ENCODE data around the gene PLEKHG4B.
"Not testable (repeated sequence)": the region's sequence is repeated elsewhere in the genome, so short reads cannot be mapped to it uniquely, and the experiment has no call there.

The PLEKHG4B gene

GRCh38 chr5:204462-204861 is 112.5 kb downstream of the PLEKHG4B start:
- no peak for DNase-seq

GRCh38 chr5:204966-205670 is 113.2 kb downstream of the PLEKHG4B start:
- DNase-seq: no peak

GRCh38 chr5:206406-206805 is 114.4 kb downstream of the PLEKHG4B start:
- DNase-seq: no peak

DNA sequence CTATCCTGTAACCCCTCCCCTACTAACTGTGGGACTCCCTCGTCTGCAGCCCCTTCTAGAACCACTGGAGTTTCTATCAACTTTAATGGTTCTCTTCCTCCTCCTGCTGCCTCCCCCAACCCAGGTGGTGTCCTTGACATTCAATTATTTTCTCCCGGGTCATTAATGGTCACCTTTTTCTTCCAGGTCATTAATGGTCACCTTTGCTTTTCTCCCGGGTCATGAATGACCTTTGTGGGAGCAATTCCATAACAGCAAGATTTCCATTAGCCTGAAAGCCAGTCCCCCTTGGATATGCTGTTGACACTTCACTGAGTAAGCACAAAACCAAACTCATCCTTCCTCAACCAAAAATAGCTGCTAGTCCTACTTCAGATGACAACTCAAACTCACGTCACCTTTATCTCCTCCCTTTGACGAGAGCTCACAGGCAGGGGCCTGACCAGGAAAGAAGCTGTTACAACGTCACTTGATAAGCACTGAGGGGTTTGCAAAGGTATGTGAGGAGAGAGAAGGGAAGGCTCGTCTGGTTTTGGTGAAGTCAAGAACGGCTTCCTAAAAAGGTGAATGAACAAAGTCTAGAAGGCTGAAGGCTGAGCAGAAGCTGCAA is 115.1 kb downstream of the PLEKHG4B start:
- no peak for DNase-seq

DNA sequence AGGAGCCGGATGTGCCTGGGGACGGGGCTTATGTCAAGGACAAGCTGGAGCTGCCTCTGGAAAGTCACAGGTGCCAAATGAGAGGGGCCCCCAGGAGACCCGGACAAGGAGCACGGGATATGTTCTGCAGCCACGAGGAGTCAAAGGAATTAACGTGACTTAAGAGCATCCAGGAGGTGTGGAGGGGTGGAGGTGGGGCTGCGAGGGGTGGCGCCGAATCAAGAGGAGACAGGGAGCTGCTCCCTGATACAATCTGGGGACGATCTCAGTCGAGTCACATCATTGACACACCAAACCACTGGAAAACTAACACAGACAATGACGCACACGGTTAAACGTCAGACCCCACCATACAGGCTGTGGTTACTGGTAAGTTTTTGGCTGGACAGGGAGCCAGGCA is 115.6 kb downstream of the PLEKHG4B start:
- no peak for DNase-seq

- no peak for DNase-seq
These were observed 116.6 kb downstream of the PLEKHG4B start for GRCh38 chr5:208449-209114.

GRCh38 chr5:213803-214395 is 121.9 kb downstream of the PLEKHG4B start:
- no peak for DNase-seq

DNA sequence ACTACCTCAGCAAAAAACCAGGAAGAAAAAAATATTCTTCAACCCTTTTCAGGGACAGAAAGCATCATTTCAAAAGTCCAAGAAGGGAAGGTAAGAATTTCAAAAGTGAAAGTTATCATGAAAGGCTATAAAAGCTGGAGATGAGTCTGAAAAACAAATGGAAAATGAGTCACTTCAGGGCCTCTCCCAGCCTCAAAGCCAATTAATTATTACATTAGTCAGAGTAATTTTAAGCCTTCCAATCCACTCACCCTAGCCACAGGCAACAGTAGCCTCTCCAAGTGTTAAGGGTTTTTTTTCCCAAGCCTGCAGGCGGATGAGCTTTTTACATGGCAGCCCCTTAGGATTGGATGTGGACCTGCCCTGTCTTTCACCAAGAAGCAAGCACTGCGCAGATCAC is 123.3 kb downstream of the PLEKHG4B start:
- not testable (repeated sequence) for DNase-seq

DNA sequence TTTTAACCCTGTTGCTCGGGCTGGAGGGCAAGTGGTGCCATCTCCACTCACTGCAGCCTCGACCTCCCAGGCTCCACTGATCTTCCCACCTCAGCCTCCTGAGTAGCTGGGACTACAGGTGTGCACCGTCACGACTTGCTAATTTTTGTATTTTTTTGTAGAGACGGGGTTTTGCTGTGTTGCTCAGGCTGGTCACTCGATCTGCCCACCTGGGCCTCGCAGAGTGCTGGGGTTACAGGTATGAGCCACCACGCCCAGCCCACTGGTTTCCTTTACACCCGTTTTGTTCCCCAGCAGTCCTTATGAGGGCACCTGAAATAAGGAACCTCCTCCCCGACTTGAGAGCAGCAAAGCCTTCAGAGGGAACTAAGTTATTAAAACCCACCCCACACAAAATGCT is 124.1 kb downstream of the PLEKHG4B start:
- not testable (repeated sequence) for DNase-seq

DNA sequence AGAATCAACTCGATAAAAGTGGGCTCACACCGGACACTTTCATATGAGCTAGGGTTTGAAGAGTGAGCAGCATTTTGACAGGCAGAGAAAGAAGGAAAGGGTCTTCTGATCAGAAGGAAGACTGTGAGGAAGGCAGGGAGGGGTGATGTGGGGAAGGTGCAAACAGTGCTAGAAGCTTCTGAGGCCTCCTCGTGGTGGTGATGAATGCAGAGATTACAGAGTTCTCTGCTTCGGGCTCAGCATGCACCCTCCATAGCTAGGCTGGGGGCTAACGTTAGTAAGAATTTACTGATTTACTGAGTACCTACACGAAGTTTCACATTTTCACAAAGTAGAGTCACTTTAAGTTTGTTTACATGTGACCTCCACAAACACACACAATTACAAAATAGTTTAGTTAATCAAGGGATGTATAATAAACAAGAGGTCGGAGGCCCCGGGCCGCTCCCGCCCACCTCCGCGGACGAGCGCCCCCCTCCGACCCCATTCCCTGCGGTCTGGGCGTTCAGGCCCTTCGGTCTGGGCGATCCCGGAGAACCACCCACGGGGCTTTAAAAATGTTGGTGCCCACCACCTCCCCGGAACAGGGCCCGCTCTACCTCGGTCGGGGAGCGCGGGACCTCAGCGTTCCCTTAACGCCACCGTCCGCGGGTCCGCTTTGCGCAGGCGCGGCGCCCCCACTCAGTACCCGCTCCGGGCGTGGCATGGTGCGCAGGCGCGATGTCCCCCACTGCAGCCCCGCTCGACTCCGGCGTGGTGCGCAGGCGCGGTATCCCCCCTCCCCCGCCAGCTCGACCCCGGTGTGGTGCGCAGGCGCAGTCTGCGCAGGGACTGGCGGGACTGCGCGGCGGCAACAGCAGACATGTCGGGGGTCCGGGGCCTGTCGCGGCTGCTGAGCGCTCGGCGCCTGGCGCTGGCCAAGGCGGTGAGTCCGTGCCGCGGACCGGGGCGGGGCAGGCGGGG is 125.8 kb downstream of the PLEKHG4B start, which contains the start of the genes CCDC127 and SDHA:
Gene CCDC127 (minus strand): TSS at position 660 of the 963 bp plus-strand sequence. CDS start 1,304 bp downstream, outside the sequence.
Gene SDHA (plus strand): TSS at position 827 of the 963 bp plus-strand sequence. CDS start 36 bp downstream, at position 863.
- DNase-seq: peak; percentile 64

DNA sequence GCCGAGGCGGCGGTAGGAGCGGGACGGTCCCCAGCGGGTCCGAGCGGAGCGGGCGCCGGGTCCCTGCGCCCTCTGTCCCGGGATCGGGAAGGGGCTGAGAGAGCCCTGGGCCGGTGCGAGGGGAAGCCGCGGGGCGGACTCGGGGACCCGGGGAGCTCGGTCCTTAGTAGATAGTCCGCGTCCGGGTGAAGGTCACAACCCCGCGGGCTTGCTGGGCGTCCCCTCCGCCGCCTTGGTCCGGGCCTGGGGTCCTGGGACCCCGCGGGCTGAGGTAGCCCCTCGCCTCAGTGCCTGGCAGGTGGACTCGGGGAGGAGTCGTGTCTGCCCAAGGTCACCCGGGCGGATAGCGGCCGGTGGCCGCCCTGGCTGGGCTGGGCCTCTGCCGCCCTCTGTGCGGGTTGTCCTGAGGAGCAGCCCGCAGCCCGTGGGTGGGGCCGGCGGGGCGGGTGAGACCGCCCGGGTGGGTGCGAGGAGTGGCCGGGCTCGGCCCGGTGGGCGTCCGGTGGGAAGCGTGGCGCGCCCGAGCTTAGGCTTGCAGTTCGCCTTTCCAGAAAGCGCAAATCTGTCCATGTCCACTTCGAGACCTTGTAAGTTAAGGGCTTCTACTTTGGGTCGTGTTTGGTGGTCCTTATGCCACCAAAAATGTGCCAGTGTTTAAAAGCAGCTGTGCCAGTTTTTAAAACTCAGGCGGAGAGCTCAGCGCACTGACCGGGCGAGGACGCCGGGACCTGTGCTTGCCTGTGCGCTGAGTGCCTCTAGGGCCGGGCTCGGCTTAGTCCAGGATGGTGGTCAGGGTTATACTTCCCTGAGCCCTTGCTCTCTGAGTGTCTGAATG is 126.7 kb downstream of the PLEKHG4B start:
- no peak for DNase-seq

DNA sequence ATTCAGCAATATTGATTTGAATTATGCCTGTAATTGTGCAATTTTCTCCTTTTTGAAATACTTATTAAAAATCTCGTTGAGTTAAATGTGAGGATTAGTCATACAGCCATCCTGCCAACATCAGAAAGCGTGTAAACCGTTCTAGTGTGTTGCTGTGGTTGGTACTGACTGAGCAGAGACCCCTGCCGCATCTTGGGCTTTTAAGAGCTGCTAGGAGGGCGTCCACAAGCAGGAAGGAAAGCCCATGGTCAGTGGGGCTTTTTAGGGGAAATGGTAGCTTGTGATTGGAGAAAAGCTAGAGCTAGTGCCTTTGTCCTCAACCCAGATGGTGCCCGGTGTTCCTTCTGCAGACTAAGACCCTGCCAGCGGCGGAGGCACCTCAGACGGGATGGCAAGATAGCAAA is 127.5 kb downstream of the PLEKHG4B start:
- peak; percentile 14 for DNase-seq

DNA sequence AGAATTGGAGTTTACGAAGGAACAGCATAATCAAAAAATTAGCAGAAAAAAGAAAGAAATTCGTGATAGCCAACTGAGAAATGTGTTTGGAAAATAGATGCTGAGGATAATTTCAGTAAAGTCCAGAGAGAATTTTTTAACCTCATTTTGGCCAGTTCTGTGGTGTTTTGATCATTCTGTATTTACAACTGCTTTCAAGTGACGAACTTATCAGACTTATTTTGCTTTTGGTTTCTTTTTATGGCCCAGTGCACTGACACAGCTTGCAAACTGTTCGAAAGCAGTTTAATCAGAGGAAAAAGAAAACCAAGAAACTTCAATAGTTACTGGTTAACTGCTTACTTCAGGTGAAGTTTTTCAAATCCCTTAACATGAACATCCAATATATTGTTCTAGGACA is 128.0 kb downstream of the PLEKHG4B start:
- no peak for DNase-seq

- not testable (repeated sequence) for DNase-seq
These were observed 131.2 kb downstream of the PLEKHG4B start for GRCh38 chr5:222951-223715.

GRCh38 chr5:223791-224190 is 131.8 kb downstream of the PLEKHG4B start:
- no peak for DNase-seq

DNA sequence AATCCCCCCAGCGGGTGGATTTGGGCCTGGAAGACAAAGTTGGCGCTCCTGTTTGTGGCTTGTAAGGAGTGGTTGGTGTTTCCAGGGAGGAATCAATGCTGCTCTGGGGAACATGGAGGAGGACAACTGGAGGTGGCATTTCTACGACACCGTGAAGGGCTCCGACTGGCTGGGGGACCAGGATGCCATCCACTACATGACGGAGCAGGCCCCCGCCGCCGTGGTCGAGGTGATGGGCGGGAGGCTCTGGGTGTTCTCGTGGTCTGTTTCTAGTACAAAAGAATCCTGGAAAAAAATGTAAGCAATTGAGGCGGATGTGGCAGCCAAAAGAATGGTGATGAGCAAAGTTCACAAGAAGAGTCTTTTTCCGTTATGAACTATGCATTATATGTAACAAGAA is 133.4 kb downstream of the PLEKHG4B start:
- no peak for DNase-seq

DNA sequence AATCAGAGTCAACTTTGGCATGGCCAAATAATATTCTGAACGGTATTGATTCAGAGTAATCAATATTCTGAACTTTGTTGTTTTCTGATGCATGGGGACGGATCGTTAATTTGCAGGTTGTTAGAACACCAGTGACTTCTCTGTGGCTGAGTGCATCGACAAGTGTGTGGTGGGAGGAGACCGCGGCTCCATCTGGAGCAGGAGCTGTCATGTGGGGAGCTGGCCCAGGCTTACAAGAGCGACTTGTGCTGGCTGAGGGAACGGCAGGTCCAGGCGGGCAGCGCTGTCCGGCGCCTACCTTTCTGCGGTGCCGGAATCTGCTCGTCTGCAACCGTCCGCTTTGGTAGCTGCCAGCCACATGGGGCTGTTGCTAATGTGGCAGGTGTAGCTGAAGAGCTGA is 135.4 kb downstream of the PLEKHG4B start:
- DNase-seq: not testable (repeated sequence)

- no peak for DNase-seq
These were observed 136.9 kb downstream of the PLEKHG4B start for GRCh38 chr5:228886-229285.

DNA sequence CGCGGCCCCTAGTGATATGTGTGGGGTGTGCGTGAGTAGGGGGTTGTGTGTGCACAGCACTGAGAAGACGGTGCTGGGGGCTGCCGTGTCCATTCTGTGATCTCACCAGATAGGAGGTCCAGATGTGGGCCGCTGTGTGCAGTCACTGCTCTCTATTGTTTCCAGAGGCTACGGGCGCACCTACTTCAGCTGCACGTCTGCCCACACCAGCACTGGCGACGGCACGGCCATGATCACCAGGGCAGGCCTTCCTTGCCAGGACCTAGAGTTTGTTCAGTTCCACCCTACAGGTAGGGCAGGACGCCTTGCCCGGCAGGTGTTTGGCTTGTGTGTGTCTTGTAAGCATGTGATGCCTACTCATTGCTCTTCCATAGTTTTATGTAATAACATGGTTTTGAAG is 138.7 kb downstream of the PLEKHG4B start:
- no peak for DNase-seq

GRCh38 chr5:231661-232060 is 139.7 kb downstream of the PLEKHG4B start:
- no peak for DNase-seq

- not testable (repeated sequence) for DNase-seq
These were observed 141.5 kb downstream of the PLEKHG4B start for GRCh38 chr5:233426-233825.

All from NCI-H524 treated with DMSO at 0.1 percent for 48 hours (cell line).